Ovary (tissue), 9 donors: ENCODE results near the gene PDXP. TPM values are rescaled to one million over a fixed set of nuclear protein-coding genes. Genes with fewer than 3 reads are reported as not detected.
A peak's percentile ranks its signal among the peaks of the same experiment; 100 is the strongest.

Experiments
- DNase-seq, 5 donors: peaks; one replicate each; pipeline ENCODE4 v3.0.0-alpha.2; 2019 to 2020
- H3K27ac ChIP-seq, 2 donors: fragments of 200-600 bp; one replicate each; pipeline versions ENCODE4 v1.5.1 to v1.8.0; 2019 to 2022
- H3K27me3 ChIP-seq: fragments of 200-600 bp; one replicate; pipeline ENCODE4 v1.8.0; 2022
- H3K36me3 ChIP-seq: fragments of 200-600 bp; sonication (generic); one replicate; pipeline ENCODE4 v1.5.1; 2019
- H3K4me1 ChIP-seq: one replicate; pipeline ENCODE4 v1.8.1; 2013; ENCODE audit warnings: mild to moderate bottlenecking, moderate library complexity; ENCODE audit not compliant: insufficient read depth
- H3K4me3 ChIP-seq: fragments of 200-600 bp; sonication (generic); one replicate; pipeline ENCODE4 v1.5.1; 2017
- H3K9me3 ChIP-seq, 2 donors: fragments of 200-600 bp in 1 of 2; sonication (generic) in 1 of 2; one replicate each; pipeline versions ENCODE4 v1.5.1 to v1.8.1; 2013 to 2019; ENCODE audit warnings: mild to moderate bottlenecking in 1 of 2, moderate library complexity in 1 of 2
- EP300 ChIP-seq: sonication (generic); formaldehyde crosslinking; IDR thresholded peaks from one replicate; pipeline ENCODE4 v1.6.1; 2017; ENCODE audit warnings: antibody characterized with exemption
- POLR2A ChIP-seq: fragments of 450-650 bp; IDR thresholded peaks from one replicate; pipeline ENCODE4 v1.6.1; 2017; ENCODE audit warnings: antibody characterized with exemption, mild to moderate bottlenecking, moderate library complexity
- WGBS, 3 donors: extraction: QIAGEN DNeasy Blood & Tissue Kit in 1 of 3; methylation state at CpG; one replicate each; pipeline versions ENCODE4 v1.1.5 to v1.1.7; 2013 to 2017; 5-methylcytosine and 5-hydroxymethylcytosine counted together
- intact Hi-C, 4 donors: fragments of 100-400 bp; cut with DNase I; formaldehyde crosslinking; loops; one replicate each; pipeline versions ENCODE4 v1.11.0 to v1.15.1; 2022 to 2023
- polyA plus RNA-seq, 2 donors: library from polyadenylated mRNA; stranded (reverse); fragments of 200-250 nt in 1 of 2; fragments of 350-450 nt in 1 of 2; fragmentation: Illumina TruSeq in 1 of 2; extraction: RNeasy Lipid Tissue Mini Kit (QIAGEN cat#74804) in 1 of 2; gene quantifications; one replicate each; pipeline ENCODE4 v1.2.3, GENCODE V29; 2013 to 2014
- total RNA-seq, 7 donors: library from RNA; depleted of rRNA in 2 of 7; stranded (reverse); fragments of >200 nt in 2 of 7; fragmentation: NEBNext Ultra II Directional in 3 of 7; extraction: Animal tissue kit (Norgen Biotek cat#: 25700) in 3 of 7; gene quantifications; one replicate each; pipeline versions ENCODE4 v1.1.0 to v1.2.4, GENCODE V29; 2016 to 2023
- TF ChIP-seq, protein P1 (sequence below), 3 donors: fragments of 450-650 bp in 2 of 3; fragments of 200-600 bp in 1 of 3; IDR thresholded peaks; one replicate each; pipeline versions ENCODE4 v1.5.1 to v1.8.0; 2016 to 2022; ENCODE audit warnings: antibody characterized with exemption in 3 of 3, mild to moderate bottlenecking in 1 of 3
- donor health status: DM: no; HTN: no; CAD: no; lungs with moderate emphysema.
- donor health status: DM: no; HTN: no; CAD: no.
- donor health status: Bipolar disorder and iron deficiency.
- donor health status: DM: yes; HTN: yes; CAD: no.
- donor health status: DM: no; HTN: no; CAD: no.
- donor health status: DM: yes; HTN: yes; CAD: no.

Gene PDXP
- total and polyA plus RNA-seq, 9 donors, result 8.1 to 15.9 (median 12.7) TPM

DNA sequence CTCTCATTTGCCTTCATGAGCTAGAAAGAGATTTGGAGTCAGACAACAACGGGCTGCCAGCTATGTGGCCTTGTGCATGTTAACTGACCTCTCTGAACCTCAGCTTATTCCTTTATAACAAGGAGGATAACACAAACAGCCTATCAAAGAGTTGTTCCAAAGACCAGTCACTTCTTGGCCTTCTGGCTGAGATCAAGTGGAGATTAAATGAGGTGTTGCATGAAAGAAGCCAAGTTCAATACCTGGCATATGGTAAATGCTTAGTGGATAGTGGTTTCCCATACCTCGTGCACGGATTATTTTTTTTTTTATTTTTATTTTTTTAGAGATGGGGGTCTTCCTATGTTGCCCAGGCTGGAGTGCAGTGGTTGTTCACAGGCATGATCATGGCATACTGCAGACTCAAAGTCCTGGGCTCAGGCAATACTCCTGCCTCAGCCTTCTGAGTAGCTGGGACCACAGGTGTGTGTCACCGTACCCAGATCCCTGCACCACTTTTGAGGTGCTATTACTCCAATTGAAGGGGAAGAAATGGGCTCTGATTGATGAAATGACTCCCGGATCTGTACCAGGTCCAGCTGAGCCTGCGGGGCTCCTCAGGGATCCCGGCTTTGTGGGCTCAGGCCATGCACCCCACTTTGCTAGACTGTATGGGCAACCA lies 21.8 kb downstream of the PDXP start:
- intact Hi-C loops, result loop anchor here in 2 of 4 donors (5.0 to 10.0 kb wide), 2 partner anchors 38 to 94 kb away; no protein-coding TSS in a partner anchor

DNA sequence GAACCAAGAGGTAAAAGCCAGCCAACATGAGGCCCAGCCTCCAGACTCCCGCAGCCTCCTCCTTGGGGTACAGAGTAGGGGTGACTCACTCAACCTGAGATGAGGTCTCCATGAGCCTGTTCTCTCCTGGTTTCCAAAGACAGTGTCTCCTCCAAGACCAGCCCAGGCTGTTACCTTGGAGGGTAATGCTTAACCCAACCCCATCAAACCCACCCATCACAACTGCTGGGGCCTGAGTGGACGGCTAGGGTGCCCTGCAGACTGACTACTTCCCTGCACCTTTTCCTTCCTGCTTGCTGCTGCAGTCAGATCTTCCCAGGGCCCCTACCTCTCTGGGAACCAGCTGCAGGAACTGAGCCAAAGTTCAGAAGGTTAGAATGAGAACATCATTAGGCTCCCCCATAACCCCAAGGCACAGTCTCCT lies 22.5 kb downstream of the PDXP start:
- TF ChIP-seq EP300, result no peak
- no peak for TF ChIP-seq POLR2A
- TF ChIP-seq, protein P1, sequence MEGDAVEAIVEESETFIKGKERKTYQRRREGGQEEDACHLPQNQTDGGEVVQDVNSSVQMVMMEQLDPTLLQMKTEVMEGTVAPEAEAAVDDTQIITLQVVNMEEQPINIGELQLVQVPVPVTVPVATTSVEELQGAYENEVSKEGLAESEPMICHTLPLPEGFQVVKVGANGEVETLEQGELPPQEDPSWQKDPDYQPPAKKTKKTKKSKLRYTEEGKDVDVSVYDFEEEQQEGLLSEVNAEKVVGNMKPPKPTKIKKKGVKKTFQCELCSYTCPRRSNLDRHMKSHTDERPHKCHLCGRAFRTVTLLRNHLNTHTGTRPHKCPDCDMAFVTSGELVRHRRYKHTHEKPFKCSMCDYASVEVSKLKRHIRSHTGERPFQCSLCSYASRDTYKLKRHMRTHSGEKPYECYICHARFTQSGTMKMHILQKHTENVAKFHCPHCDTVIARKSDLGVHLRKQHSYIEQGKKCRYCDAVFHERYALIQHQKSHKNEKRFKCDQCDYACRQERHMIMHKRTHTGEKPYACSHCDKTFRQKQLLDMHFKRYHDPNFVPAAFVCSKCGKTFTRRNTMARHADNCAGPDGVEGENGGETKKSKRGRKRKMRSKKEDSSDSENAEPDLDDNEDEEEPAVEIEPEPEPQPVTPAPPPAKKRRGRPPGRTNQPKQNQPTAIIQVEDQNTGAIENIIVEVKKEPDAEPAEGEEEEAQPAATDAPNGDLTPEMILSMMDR (IDR thresholded peaks at IDR 0.05), result no peak
- Histone ChIP-seq H3K4me1 (no peaks in the 10 kb centered on the region), H3K4me3 (no peak overlapping the region), H3K36me3 (no peaks in the 10 kb centered on the region), H3K9me3 (no peaks in the 10 kb centered on the region), H3K27ac (no peak overlapping the region), H3K27me3 (no peaks in the 10 kb centered on the region)
- intact Hi-C loops, result loop anchor here in 2 of 4 donors (5.0 to 10.0 kb wide), 2 partner anchors 39 to 94 kb away; no protein-coding TSS in a partner anchor
- 56 to 68% (median 66%) methylated on average over 2 of the region's 2 CpGs for WGBS, 3 donors
- no peak for DNase-seq

More for the DNA sequence above, 21.8 kb downstream of the PDXP start:
- no peak overlapping the region for H3K4me3 ChIP-seq
- no peaks in the 10 kb centered on the region for H3K9me3 ChIP-seq
- TF ChIP-seq, protein P1 (IDR thresholded peaks at IDR 0.05), result no peak
- no peak for TF ChIP-seq POLR2A
- TF ChIP-seq EP300, result no peak
- no peaks in the 10 kb centered on the region for H3K27me3 ChIP-seq
- no peak for DNase-seq
- H3K27ac ChIP-seq, result no peak overlapping the region
- no peaks in the 10 kb centered on the region for H3K4me1 ChIP-seq
- 54 to 58% (median 56%) methylated on average over 7 of the region's 7 CpGs for WGBS, 3 donors
- no peaks in the 10 kb centered on the region for H3K36me3 ChIP-seq

DNA sequence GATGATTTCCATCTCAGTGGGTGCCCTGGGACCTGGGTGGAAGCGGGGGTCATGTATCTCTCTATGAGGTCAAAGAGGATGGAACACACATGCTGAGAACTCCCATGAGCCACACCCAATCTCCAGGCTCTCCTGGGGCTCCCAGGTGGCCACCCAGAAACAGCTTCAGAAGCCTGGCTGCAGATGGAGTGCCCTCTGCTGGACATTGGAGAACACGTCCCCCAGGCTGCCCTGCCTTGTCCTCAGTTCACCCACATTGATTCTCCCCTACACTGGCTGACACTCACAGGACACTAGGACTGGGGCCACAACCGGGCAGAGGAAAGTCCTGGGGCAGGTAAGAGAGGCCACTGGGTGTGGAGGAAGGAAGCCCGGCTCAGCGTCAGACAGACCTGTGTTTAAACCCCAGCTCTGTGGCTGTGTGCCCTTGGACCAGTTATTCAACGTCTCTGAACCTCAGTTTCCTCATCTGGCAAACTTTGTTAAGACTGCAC lies 23.1 kb downstream of the PDXP start:
- no peaks in the 10 kb centered on the region for H3K9me3 ChIP-seq

DNA sequence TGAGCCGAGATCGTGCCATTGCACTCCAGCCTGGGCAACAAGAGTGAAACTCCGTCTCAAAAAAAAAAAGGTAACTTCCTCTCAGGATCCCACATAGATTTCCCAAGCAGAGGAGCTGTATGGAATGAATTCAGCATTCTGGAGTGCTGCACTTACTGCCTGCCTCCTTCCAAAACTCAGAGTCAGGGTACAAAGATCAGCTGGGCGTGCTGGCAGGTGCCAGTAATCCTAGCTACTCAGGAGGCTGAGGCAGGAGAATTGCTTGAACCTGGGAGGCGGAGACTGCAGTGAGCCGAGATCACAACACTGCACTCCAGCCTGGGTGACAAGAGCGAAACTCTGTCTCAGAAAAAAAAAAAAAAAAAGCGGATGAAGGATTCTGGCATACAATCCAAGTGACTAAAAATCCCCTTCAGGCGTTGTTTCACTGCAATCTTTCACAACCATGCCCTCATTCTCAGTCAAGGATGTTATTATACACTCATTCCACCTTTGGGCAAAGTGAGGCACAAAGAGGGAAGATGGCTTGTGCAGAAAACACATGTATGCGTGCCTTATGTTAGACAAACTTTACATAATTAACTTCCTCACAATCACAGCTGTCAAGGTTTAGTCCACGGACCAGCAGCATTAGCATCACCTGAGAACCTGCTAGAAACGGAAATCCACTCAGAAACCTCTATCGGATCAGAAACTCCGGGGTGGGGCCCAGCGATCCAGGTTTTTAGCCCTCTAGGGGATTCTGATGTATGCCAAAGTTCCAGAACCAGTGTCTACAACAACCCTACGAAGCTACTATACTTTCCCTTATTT lies 26.5 kb downstream of the PDXP start:
- Histone ChIP-seq H3K27me3 (no peaks in the 10 kb centered on the region), H3K4me3 (no peak overlapping the region), H3K27ac (no peak overlapping the region), H3K4me1 (peaks cover 2% of the 10 kb centered on the region), H3K9me3 (no peaks in the 10 kb centered on the region), H3K36me3 (no peaks in the 10 kb centered on the region)
- DNase-seq, result no peak
- intact Hi-C loops, result loop anchor here in 2 of 4 donors (5.0 to 10.0 kb wide), 2 partner anchors 43 to 90 kb away; no protein-coding TSS in a partner anchor
- TF ChIP-seq POLR2A (no peak), EP300 (no peak)
- TF ChIP-seq, protein P1 (IDR thresholded peaks at IDR 0.05), result no peak
- 75 to 78% (median 75%) methylated on average over 16 of the region's 16 CpGs for WGBS, 3 donors

More for the DNA sequence above, 23.1 kb downstream of the PDXP start:
- TF ChIP-seq, protein P1 (IDR thresholded peaks at IDR 0.05), result peak; percentile 70 to 85 (median 83)
- TF ChIP-seq POLR2A (no peak), EP300 (no peak)
- WGBS, 3 donors, result 14 to 32% (median 18%) methylated on average over 6 of the region's 6 CpGs
- no peaks in the 10 kb centered on the region for H3K27me3 ChIP-seq
- intact Hi-C loops, result loop anchor here in 2 of 4 donors (5.0 to 10.0 kb wide), 2 partner anchors 39 to 93 kb away; no protein-coding TSS in a partner anchor
- DNase-seq, result peak; percentile 73 to 84 (median 79)
- H3K4me1 ChIP-seq, result no peaks in the 10 kb centered on the region
- H3K27ac ChIP-seq, result no peak overlapping the region
- no peak overlapping the region for H3K4me3 ChIP-seq
- H3K36me3 ChIP-seq, result no peaks in the 10 kb centered on the region
